Measurements from ENCODE around the gene SSR1.
"Not testable (repeated sequence)": the region's sequence is repeated elsewhere in the genome, so short reads cannot be mapped to it uniquely, and the experiment has no call there.

Gene SSR1

DNA sequence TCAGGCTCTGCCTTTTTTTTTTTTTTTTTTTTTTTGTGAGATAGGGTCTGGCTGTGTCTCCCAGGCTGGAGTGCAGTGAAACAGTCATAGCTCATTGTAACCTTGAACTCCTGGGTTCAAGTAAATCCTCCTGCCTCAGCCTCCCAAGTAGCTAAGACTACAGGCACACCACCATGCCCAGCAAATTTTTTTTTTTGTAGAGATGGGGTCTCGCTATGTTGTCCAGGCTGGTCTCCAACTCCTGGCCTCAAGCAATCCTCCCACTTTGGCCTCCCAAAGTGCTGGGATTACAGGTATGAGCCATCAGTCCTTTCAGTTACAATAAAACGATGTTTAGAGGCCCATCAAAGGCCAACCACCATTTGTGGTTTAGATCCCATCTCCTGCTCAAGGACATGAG, 6.4 kb upstream of the SSR1 start:
- H3F3A ChIP-seq (ENCODE audit: control insufficient read depth, insufficient read depth); H3K4me1 ChIP-seq (ENCODE audit: control insufficient read depth, low read length); H3K4me2 ChIP-seq (ENCODE audit: low read length); H3K79me2 ChIP-seq (ENCODE audit: control insufficient read depth, low read length); H3K9me3 ChIP-seq (ENCODE audit: control insufficient read depth, insufficient read depth, low read length); H3K36me3 ChIP-seq (ENCODE audit: control insufficient read depth, low read length); H4K20me1 ChIP-seq (ENCODE audit: control insufficient read depth, insufficient read depth, low read depth, low read length); H3K4me3 ChIP-seq (ENCODE audit: low read length); H3K27me3 ChIP-seq (ENCODE audit: control insufficient read depth, low read length); H3K27ac ChIP-seq (ENCODE audit: low read depth, low read length); H3K9me2 ChIP-seq (replicated peaks; ENCODE audit: control insufficient read depth, low read length): not testable (repeated sequence)

DNA sequence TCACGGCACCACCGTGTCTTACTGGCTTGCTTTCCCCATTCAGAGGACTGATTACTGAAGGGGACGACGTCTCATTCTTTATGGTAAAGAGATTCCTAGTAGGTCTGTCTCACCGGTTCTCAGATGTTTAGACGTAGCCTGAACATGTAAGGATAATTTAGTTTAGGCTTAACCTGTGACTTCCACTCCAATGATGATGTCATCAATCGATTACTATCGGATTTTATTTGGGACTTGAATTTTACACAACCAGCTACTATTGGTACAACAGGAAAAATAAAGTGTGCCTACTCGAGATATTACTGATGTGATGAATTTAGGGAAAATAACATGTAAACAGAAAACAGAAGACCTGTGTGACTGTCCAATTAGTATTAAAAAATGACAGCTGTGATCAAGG, 4.5 kb upstream of the SSR1 start:
- Histone ChIP-seq H3K9me3 (ENCODE audit: control insufficient read depth, insufficient read depth, low read length) (no peaks in the 10 kb centered on the region), H3K4me2 (ENCODE audit: low read length) (no peak overlapping the region), H3K4me1 (ENCODE audit: control insufficient read depth, low read length) (peaks cover 13% of the 10 kb centered on the region), H3K9me2 (replicated peaks; ENCODE audit: control insufficient read depth, low read length) (no peaks in the 10 kb centered on the region), H4K20me1 (ENCODE audit: control insufficient read depth, insufficient read depth, low read depth, low read length) (no peaks in the 10 kb centered on the region), H3K4me3 (ENCODE audit: low read length) (no peak overlapping the region), H3K79me2 (ENCODE audit: control insufficient read depth, low read length) (peaks cover 9% of the 10 kb centered on the region), H3K27ac (ENCODE audit: low read depth, low read length) (no peak overlapping the region), H3K27me3 (ENCODE audit: control insufficient read depth, low read length) (no peaks in the 10 kb centered on the region), H3F3A (ENCODE audit: control insufficient read depth, insufficient read depth) (0 out of 2 replicates have a peak, but pooled peaks cover 2% of the 10 kb centered on the region), H3K36me3 (ENCODE audit: control insufficient read depth, low read length) (peaks cover 4% of the 10 kb centered on the region)
- TF ChIP-seq EZH2phosphoT487 (IDR thresholded peaks at IDR 0.05; ENCODE audit: borderline replicate concordance, low read length) = no peak
- no peak for TF ChIP-seq CTCF (IDR thresholded peaks at IDR 0.05; ENCODE audit: low read depth, low read length, poor library complexity, severe bottlenecking)

DNA sequence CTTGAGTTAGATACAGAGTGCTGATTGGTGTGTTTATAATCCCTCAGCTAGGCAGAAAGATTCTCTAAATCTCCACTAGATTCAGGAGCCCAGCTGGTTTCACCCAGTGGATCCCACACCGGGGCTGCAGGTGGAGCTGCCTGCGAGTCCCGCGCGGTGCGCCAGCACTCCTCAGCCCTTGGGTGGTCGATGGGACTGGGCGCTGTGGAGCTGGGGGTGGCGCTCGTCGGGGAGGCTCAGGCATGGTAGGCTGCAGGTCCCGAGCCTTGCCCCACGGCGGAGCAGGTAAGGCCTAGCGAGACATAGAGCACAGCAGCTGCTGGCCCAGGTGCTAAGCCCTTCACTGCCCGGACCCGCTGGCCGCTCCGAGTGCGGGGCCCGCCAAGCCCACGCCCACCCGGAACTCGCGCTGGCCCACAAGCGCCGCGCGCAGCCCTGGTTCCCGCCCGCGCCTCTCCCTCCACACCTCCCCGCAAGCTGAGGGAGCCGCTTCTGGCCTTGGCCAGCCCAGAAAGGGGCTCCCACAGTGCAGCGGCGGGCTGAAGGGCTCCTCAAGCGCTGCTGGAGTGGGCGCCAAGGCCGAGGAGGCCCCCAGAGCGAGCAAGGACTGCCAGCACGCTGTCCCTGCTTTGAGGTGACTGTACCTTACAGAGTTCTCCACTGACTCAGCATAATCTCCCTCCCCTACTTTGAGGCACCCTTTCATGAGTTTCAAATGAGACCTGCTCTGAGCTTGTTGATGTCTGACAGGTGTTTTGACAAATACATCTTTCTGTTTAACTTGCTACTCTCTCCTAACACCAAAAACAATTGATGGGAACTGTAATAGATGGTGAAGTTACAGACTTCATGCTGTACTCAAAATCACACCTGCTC, 3.9 kb upstream of the SSR1 start:
- TF ChIP-seq CTCF (IDR thresholded peaks at IDR 0.05; ENCODE audit: low read depth, low read length, poor library complexity, severe bottlenecking) (no peak), EZH2phosphoT487 (IDR thresholded peaks at IDR 0.05; ENCODE audit: borderline replicate concordance, low read length) (no peak)

GRCh38 chr6:7315948-7316365, 3.0 kb upstream of the SSR1 start:
- Histone ChIP-seq H3K9me2 (replicated peaks; ENCODE audit: control insufficient read depth, low read length) (no peaks in the 10 kb centered on the region), H3K79me2 (ENCODE audit: control insufficient read depth, low read length) (peaks cover 25% of the 10 kb centered on the region), H3K27ac (ENCODE audit: low read depth, low read length) (no peak overlapping the region), H4K20me1 (ENCODE audit: control insufficient read depth, insufficient read depth, low read depth, low read length) (peaks cover 10% of the 10 kb centered on the region), H3K27me3 (ENCODE audit: control insufficient read depth, low read length) (no peaks in the 10 kb centered on the region), H3K4me2 (ENCODE audit: low read length) (no peak overlapping the region), H3F3A (ENCODE audit: control insufficient read depth, insufficient read depth) (peaks cover 2% of the 10 kb centered on the region; the same call in 1 of the 2 replicates), H3K9me3 (ENCODE audit: control insufficient read depth, insufficient read depth, low read length) (no peaks in the 10 kb centered on the region), H3K4me1 (ENCODE audit: control insufficient read depth, low read length) (peaks cover 21% of the 10 kb centered on the region), H3K4me3 (ENCODE audit: low read length) (no peak overlapping the region), H3K36me3 (ENCODE audit: control insufficient read depth, low read length) (peaks cover 17% of the 10 kb centered on the region)
- TF ChIP-seq EZH2phosphoT487 (IDR thresholded peaks at IDR 0.05; ENCODE audit: borderline replicate concordance, low read length) (no peak), CTCF (IDR thresholded peaks at IDR 0.05; ENCODE audit: low read depth, low read length, poor library complexity, severe bottlenecking) (no peak)

More for the DNA sequence above, 3.9 kb upstream of the SSR1 start:
- H3K4me2 ChIP-seq (ENCODE audit: low read length) = no peak overlapping the region
- no peak overlapping the region for H3K4me3 ChIP-seq (ENCODE audit: low read length)
- no peaks in the 10 kb centered on the region for H3K9me3 ChIP-seq (ENCODE audit: control insufficient read depth, insufficient read depth, low read length)
- no peaks in the 10 kb centered on the region for H3K27me3 ChIP-seq (ENCODE audit: control insufficient read depth, low read length)
- peaks cover 10% of the 10 kb centered on the region for H3K36me3 ChIP-seq (ENCODE audit: control insufficient read depth, low read length)
- no peaks in the 10 kb centered on the region for H3K9me2 ChIP-seq (replicated peaks; ENCODE audit: control insufficient read depth, low read length)
- peaks cover 13% of the 10 kb centered on the region for H3K4me1 ChIP-seq (ENCODE audit: control insufficient read depth, low read length)
- peaks cover 15% of the 10 kb centered on the region for H3K79me2 ChIP-seq (ENCODE audit: control insufficient read depth, low read length)
- peaks cover 4% of the 10 kb centered on the region; the same call in 1 of the 2 replicates for H4K20me1 ChIP-seq (ENCODE audit: control insufficient read depth, insufficient read depth, low read depth, low read length)
- 0 out of 2 replicates have a peak, but pooled peaks cover 2% of the 10 kb centered on the region for H3F3A ChIP-seq (ENCODE audit: control insufficient read depth, insufficient read depth)
- H3K27ac ChIP-seq (ENCODE audit: low read depth, low read length) = no peak overlapping the region

GRCh38 chr6:7315087-7315947, 2.3 kb upstream of the SSR1 start:
- H3K27ac ChIP-seq (ENCODE audit: low read depth, low read length); H3K9me2 ChIP-seq (replicated peaks; ENCODE audit: control insufficient read depth, low read length); H3F3A ChIP-seq (ENCODE audit: control insufficient read depth, insufficient read depth); H3K27me3 ChIP-seq (ENCODE audit: control insufficient read depth, low read length); H3K4me2 ChIP-seq (ENCODE audit: low read length); H3K4me3 ChIP-seq (ENCODE audit: low read length); H3K9me3 ChIP-seq (ENCODE audit: control insufficient read depth, insufficient read depth, low read length): not testable (repeated sequence)
- H3K79me2 ChIP-seq (ENCODE audit: control insufficient read depth, low read length) = peaks cover 31% of the 10 kb centered on the region
- H3K36me3 ChIP-seq (ENCODE audit: control insufficient read depth, low read length) = peaks cover 23% of the 10 kb centered on the region
- peaks cover 27% of the 10 kb centered on the region for H3K4me1 ChIP-seq (ENCODE audit: control insufficient read depth, low read length)
- peaks cover 12% of the 10 kb centered on the region for H4K20me1 ChIP-seq (ENCODE audit: control insufficient read depth, insufficient read depth, low read depth, low read length)

All from DOHH2 (cell line).